HG03565 (cell line): ENCODE results near the gene DPP9.

Experiments used
- ATAC-seq: cut with Tn5 transposase; IDR thresholded peaks from one replicate; pipeline ENCODE4 v1.9.1; 2021; ENCODE audit warnings: mild to moderate bottlenecking, moderate library complexity; ENCODE audit not compliant: unreplicated experiment

The DPP9 gene

GRCh38 chr19:4638317-4638716 is 85.3 kb downstream of the DPP9 start:
- ATAC-seq, result no peak

DNA sequence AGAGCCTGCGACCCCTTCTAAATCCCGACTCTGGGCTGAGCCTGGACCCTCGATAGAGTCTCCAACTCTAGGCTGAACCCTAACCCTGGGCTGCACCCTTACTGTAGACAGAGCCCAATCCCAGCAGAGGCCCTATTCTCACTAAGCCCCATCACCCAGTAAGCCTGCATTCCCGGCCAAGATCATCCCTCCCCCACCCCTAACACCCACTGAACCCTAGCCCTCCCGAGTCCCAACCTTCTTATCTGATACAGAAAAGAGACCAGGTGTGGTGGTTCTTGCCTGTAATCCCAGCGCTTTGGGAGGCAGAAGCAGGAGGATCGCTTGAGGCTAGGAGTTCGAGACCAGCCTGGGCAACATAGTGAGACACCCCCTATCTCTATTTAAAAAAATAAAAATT is 86.9 kb downstream of the DPP9 start:
- no peak for ATAC-seq

DNA sequence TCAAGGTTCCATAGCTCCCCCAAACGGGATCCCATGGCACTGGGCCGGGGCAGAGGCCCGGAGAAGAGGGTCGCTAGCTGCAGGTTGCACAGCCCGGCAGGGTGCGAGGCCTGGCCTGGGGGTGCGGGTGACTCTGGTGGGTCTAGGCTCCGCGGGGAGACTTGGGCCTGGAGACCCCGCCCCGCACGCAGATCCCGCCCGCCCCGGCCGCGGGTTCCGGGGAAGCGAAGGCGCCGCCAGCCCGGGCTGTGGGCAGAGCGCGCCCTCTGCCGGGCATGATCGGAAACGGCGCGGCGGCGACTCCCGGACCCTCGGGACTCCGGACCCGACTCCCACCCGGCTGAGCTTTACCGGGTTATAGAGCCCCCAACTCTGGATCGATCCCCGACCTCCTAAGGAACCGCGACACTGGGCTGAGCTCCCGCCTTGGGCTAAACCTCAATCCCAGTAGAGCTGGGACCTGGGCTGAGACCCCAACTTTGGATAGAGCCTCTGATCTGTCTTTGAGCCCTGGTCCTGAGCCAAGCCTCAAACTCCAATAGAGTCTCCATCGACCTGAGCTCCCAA is 87.4 kb downstream of the DPP9 start:
- no peak for ATAC-seq

DNA sequence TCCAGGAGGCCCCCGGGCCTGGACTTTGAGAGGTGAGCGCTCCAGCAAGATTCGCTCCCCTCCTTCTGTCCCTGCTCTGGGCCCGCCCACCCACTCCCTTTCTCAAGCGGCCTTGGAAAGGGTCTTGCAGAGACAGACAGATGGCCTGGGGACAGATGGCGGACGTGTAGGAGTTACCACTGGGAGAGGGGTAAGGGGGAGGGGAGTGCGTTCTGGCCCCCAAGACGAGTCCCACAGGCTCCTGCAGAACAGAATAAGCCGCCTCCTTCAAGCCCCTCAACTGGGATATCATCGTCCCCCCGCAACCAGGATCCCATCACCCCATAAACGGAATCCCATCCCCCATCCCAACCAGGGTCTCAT is 87.9 kb downstream of the DPP9 start:
- ATAC-seq, result no peak

DNA sequence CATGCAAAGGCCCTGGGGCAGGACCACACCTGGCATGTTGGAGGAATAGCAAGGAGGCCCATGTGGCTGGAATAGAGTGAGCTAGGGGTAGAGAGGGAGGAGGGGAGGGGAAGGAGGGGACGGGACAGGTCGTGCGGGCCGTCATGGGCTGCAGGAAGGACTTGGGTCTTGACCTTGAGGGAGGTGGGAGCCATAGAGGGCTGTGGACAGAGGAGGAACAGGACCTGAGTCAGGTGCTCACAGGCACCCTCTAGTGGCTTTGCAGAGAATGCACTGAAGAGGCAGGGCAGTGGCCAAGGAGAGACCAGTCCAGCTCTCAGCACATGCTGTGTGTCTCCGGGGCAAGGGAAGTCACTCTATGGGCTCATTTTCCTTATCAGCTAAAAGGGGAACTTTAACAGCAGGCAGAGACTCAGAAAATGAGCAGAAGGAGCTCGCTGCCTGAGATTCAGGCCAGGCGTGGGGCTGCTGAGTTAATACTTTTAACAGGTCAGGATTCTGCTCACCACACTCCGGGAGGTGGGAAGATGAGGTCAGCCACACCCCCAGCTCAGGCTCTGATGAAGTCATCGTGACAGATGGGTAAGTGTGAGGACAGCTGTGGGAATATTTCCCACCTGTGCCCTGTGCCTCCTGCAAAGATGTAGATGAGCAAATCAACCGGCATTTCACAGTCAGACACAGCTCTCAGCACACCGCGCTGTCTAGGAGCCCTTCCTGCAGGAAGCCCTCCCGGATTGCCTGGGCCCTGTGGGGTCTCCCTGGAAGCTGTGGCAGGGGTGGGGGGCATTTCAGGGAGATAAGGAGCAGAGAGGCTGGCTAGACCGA is 90.3 kb downstream of the DPP9 start:
- no peak for ATAC-seq
